ENCODE results near the gene MALT1.
"Not testable (repeated sequence)": the region's sequence is repeated elsewhere in the genome, so short reads cannot be mapped to it uniquely, and the experiment has no call there.

- not testable (repeated sequence) for TF ChIP-seq POLR2A (IDR thresholded peaks at IDR 0.05; ENCODE audit: low read depth); CTCF (IDR thresholded peaks at IDR 0.05); POLR2AphosphoS5 (IDR thresholded peaks at IDR 0.05); EP300 (IDR thresholded peaks at IDR 0.05)
Observed at GRCh38 chr18:58653144-58653722, 18.0 kb upstream of the MALT1 start.

Data from esophagus muscularis mucosa (tissue), 4 donors.